Measurements from ENCODE around the gene HSD17B12.

HSD17B12 gene

GRCh38 chr11:43898574-43898973 is 218.0 kb downstream of the HSD17B12 start:
- TF ChIP-seq SNAI2 (CRISPR knock-in tag; IDR thresholded peaks at IDR 0.05) (no peak), ZNF70 (CRISPR knock-in tag; IDR thresholded peaks at IDR 0.05) (no peak), ISL1 (CRISPR knock-in tag; IDR thresholded peaks at IDR 0.05) (no peak), ZFP3 (CRISPR knock-in tag; IDR thresholded peaks at IDR 0.05) (no peak), ESRRG (CRISPR knock-in tag; IDR thresholded peaks at IDR 0.05) (no peak), ARNTL (CRISPR knock-in tag; IDR thresholded peaks at IDR 0.05; ENCODE audit: borderline replicate concordance, low read depth) (no peak), TOX (CRISPR knock-in tag; IDR thresholded peaks at IDR 0.05; ENCODE audit: borderline replicate concordance) (no peak), ZFP30 (CRISPR knock-in tag; IDR thresholded peaks at IDR 0.05) (no peak), ZNF8 (CRISPR knock-in tag; IDR thresholded peaks at IDR 0.05) (no peak), GLIS3 (CRISPR knock-in tag; IDR thresholded peaks at IDR 0.05) (no peak), ZNF565 (CRISPR knock-in tag; conservative IDR thresholded peaks at IDR 0.05; ENCODE audit: low read depth) (no peak), BACH2 (CRISPR knock-in tag; IDR thresholded peaks at IDR 0.05; ENCODE audit: borderline replicate concordance) (no peak), RARB (CRISPR knock-in tag; IDR thresholded peaks at IDR 0.05) (no peak), TCF4 (CRISPR knock-in tag; IDR thresholded peaks at IDR 0.05; ENCODE audit: borderline replicate concordance) (no peak), ZC3H10 (CRISPR knock-in tag; IDR thresholded peaks at IDR 0.05) (no peak), PPARA (CRISPR knock-in tag; IDR thresholded peaks at IDR 0.05; ENCODE audit: borderline replicate concordance) (no peak), CREB5 (CRISPR knock-in tag; IDR thresholded peaks at IDR 0.05; ENCODE audit: low read depth) (no peak), CSRNP3 (CRISPR knock-in tag; IDR thresholded peaks at IDR 0.05) (no peak), PATZ1 (CRISPR knock-in tag; IDR thresholded peaks at IDR 0.05; ENCODE audit: borderline replicate concordance) (no peak)
- no peak for ATAC-seq

GRCh38 chr11:43899094-43899493 is 218.6 kb downstream of the HSD17B12 start:
- TF ChIP-seq CSDC2 (CRISPR knock-in tag; IDR thresholded peaks at IDR 0.05) (no peak), POU6F1 (CRISPR knock-in tag; IDR thresholded peaks at IDR 0.05; ENCODE audit: borderline replicate concordance, low read depth) (no peak), ESRRG (CRISPR knock-in tag; IDR thresholded peaks at IDR 0.05) (no peak), TCF4 (CRISPR knock-in tag; IDR thresholded peaks at IDR 0.05; ENCODE audit: borderline replicate concordance) (no peak), ZNF70 (CRISPR knock-in tag; IDR thresholded peaks at IDR 0.05) (no peak), CSRNP3 (CRISPR knock-in tag; IDR thresholded peaks at IDR 0.05) (no peak), ZFP3 (CRISPR knock-in tag; IDR thresholded peaks at IDR 0.05) (no peak), ISL1 (CRISPR knock-in tag; IDR thresholded peaks at IDR 0.05) (no peak), TOX (CRISPR knock-in tag; IDR thresholded peaks at IDR 0.05; ENCODE audit: borderline replicate concordance) (no peak), ZFP30 (CRISPR knock-in tag; IDR thresholded peaks at IDR 0.05) (no peak), CREB5 (CRISPR knock-in tag; IDR thresholded peaks at IDR 0.05; ENCODE audit: low read depth) (no peak), ZC3H10 (CRISPR knock-in tag; IDR thresholded peaks at IDR 0.05) (no peak), RARB (CRISPR knock-in tag; IDR thresholded peaks at IDR 0.05) (no peak), PPARA (CRISPR knock-in tag; IDR thresholded peaks at IDR 0.05; ENCODE audit: borderline replicate concordance) (no peak), ARNTL (CRISPR knock-in tag; IDR thresholded peaks at IDR 0.05; ENCODE audit: borderline replicate concordance, low read depth) (no peak), OSR1 (CRISPR knock-in tag; IDR thresholded peaks at IDR 0.05) (no peak), TSHZ2 (CRISPR knock-in tag; IDR thresholded peaks at IDR 0.05) (no peak), GLIS3 (CRISPR knock-in tag; IDR thresholded peaks at IDR 0.05) (no peak)
- no peak for ATAC-seq
